CD4-positive, alpha-beta T cell treated with Interleukin-15 for 4 hours (primary cell): ENCODE results near the gene ATP2B2.

Experiments used
- DNase-seq: peaks from one replicate; pipeline ENCODE4 v3.0.0-alpha.2; 2020; ENCODE audit warnings: low spot score

The ATP2B2 gene

GRCh38 chr3:10529809-10530208 is 24.4 kb upstream of the ATP2B2 start:
- DNase-seq: no peak

- no peak for DNase-seq
These were observed 22.7 kb upstream of the ATP2B2 start for GRCh38 chr3:10528046-10528445.

GRCh38 chr3:10527295-10528001 is 22.1 kb upstream of the ATP2B2 start:
- no peak for DNase-seq

DNA sequence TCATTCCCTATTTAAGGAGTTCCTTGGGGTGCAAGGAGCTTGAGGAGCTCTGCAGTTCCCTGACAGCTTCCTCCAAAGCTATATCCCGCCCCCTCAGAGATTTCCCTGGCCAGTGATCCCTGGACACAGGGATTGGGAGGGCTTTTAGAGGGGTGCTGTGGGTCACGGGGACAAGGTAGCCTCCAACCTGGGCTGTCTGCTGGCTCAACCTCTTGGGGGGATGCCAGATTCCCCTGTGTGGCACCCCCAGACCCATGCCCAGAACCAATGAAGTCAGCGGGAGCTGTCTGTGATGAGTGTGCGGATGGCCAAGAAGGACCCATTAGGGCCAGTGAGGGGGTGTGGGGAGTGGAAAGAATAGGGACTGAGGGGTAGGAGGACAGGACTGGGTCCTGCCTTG is 21.0 kb upstream of the ATP2B2 start:
- no peak for DNase-seq

DNA sequence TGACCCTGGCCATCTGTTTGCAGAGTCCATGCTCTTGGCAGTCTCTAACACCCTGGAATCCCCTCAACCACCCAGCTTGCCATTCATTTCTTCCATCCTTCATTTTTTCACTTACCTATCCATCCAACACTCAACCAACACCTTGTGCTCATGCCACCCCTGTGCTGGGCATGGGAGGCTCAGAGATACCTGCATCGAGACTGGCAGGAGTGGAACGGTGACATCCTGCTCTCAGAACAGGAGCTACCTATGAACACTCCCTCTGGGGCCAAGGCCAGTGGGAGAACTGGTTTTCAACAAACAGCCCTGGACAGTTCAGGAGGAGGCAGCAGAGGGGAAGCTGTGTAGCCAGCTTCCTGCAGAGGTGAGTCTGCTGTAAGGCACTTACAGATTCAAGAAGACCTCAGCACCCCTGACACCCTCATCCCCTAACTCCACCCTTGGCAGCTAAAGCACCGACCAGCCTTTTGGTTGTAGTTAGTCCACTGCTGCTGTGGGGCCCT is 19.5 kb upstream of the ATP2B2 start:
- no peak for DNase-seq

DNA sequence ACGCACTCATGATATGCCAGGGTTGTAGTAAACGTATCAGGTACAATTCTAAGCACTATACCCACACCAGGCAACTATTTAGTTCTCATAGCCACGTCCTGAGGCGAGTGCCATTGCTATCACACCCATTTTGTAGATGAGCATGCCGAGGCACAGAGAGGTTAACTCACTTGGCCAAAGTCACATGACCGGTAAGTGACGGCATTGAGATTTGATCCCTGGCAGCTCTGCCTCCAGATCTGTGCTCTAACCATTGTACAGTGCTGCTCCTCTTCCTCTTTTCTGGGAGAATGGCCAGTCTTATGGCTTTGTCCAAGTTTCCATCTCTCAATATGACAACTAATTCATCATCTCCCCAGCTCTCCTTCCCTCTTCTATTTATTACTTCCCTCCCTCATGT is 18.9 kb upstream of the ATP2B2 start:
- no peak for DNase-seq

DNA sequence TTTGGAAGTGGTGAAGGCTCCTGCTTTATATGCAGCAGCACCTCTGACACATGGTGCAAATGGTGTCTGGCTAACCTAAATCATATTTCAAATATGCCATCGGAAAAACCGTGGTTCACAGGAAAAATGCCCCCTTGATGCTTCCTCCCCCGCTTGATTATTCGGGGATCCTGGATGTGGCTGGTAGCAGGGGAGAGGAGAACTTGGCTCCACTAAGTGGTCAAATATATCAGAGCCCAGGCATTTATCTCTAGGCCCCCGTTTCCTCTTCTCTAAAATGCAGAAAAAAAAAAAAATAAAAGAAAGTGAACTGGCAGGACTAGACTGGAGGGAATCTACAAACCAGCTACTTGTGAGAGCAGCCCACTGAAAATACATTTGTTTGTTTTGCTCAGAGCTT is 18.2 kb upstream of the ATP2B2 start:
- DNase-seq: no peak

- DNase-seq: no peak
These were observed 17.4 kb upstream of the ATP2B2 start for GRCh38 chr3:10522646-10523303.

- no peak for DNase-seq
These were observed 16.5 kb upstream of the ATP2B2 start for GRCh38 chr3:10521772-10522441.

GRCh38 chr3:10520072-10520471 is 14.7 kb upstream of the ATP2B2 start:
- no peak for DNase-seq

GRCh38 chr3:10519236-10519635 is 13.8 kb upstream of the ATP2B2 start:
- no peak for DNase-seq

DNA sequence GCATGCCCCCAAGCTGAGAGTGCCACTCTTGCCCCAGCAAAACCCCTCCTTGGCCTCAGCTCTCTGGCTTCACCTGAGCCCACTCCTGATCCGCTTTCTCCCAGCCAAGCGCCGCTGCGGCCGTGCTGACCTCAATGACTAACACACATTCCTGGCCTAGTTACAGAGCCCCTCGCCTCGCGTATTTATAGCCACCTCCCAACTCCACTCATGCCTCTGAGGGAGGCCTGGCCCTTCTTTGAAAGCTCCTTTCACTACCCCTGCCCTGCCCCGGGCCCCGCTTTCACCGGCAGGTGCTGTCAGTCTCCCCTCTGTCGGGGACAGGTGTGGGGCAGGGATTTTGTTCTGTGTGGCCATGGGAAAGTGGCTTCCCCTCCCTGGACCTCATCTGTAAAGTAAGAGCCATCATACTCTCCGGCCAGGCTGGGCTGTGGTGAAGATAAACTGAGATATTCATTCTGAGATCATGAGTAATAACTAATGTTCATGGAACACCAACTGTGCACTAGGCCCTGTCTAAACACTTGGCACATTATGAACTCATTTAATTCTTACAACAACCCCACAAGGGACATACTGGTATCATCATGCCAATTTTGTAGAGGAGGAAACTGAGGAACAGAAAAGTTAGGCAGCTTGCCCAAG is 13.2 kb upstream of the ATP2B2 start:
- no peak for DNase-seq

DNA sequence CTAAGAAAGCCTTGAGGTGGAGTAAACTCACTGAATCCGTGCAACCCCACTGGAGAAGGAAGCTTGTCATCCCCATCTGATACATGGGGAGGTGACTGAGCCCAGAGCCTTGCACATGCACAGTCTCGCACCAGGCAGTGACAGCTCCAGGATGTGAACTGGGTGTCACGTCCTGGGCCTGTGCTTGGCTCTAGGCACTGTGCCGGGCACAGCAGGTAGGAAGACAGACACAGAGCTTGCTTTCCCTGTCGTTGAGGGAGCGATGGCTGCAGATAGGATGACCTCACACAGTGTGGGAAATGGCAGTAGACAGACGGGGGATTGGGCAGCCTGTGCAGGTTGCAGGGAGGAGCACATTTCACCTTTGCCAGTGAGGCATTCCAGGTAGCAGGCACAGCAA is 12.2 kb upstream of the ATP2B2 start:
- no peak for DNase-seq

DNA sequence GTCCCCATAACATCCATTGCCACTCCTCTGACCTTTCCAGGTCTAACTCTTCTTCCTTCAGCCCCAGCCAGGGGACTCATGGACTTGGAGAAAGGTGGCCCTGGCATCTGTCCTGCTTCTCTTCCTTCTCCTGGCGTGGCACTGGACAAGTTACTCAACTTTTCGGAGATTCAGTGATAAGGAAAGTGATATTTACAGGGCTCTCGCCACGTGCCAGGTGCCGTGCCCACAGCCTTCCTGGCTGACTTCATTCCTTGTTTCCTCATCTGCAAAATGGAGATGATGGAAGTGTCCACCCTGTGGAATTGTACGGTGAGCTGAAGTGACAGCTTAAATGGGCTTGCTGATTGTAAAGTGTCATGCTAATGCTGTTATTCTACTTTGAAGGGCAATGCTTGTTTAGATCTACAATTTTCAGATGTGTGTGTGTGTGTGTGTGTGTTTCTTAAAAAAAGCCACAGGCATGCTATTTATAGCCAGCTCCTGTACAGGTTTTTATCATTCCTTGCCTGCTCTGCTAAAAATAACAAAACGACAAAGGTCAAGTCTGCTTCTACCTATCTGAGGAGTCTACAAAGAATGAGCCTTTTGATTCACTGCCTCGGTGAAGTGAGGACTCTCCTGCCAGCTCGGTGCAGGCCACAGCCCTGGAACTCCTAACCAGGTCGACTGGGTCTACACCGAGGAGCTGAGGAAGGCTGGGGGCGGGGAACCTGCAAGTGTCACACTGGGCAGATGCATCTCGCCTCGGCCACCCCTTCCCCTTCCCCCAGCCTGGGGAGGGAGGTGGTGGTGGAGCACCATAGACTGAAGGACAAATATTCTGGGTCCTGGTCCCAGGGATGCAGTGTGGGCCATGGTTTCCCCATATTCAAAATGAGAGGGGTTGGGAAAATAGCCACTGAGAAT is 11.4 kb upstream of the ATP2B2 start:
- DNase-seq: no peak

DNA sequence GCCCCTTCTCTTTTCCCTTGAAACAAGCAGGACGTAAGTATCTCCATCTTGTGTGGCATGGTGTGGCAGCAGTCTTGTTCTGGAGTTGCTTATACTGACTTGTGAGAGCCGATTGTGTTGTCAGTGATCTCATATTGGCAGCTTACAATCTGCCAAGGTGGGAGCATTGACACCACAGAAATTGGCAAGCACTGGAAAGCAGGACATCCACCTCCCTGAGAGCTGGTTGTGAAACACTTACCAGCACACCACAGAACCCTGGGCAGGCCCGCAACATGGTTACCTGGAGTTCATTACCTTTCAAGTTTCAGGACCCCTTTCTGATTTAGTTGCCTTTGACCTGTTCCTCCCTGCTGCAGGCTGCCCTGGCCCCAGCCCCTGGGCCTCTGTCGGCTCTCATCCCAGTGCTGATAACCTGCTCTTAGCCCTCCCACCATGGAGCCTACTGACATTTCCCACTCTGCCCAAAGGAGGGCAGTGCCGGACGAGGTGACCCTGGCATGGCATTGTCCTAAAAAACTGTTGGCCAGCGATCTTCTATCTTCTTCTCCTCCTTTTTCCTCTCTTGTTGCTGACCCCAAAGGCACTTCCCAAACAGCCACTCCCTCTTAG is 10.6 kb upstream of the ATP2B2 start:
- DNase-seq: no peak

- DNase-seq: no peak
These were observed 10.0 kb upstream of the ATP2B2 start for GRCh38 chr3:10515396-10515795.

DNA sequence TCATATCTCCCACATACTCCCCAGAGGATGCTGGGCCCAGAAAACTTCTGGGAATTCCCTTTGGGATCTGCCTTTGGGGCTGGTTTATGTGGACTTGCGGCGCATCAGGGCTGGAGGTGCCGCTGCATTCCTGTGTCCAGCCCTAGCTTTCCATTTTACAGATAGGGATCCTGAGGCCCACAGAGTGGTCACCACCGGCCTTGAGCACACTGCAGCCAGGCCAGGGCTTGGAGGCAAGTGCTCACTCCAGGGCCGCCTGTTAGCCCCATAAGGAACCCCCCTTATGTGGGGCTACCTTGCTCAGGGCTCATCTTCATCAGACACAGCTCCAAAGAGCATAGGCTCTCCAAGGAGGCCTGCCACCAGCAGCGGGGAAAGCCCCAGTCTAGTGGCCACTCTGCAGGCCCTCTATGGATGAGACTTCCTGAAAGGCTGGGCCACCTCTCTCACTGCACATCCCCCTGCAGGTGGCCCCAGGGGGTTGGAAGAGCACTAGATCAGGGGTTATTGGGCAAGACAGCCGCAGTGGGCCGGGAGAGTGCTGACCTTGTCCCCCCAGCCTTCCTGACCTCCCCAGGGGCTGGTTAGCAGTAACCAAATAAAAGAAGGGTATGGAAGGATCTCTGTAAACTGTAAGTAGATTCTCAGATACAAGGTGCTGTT is 9.2 kb upstream of the ATP2B2 start:
- no peak for DNase-seq

- no peak for DNase-seq
These were observed 7.9 kb upstream of the ATP2B2 start for GRCh38 chr3:10513306-10513705.

- DNase-seq: no peak
These were observed 7.3 kb upstream of the ATP2B2 start for GRCh38 chr3:10512687-10513086.

DNA sequence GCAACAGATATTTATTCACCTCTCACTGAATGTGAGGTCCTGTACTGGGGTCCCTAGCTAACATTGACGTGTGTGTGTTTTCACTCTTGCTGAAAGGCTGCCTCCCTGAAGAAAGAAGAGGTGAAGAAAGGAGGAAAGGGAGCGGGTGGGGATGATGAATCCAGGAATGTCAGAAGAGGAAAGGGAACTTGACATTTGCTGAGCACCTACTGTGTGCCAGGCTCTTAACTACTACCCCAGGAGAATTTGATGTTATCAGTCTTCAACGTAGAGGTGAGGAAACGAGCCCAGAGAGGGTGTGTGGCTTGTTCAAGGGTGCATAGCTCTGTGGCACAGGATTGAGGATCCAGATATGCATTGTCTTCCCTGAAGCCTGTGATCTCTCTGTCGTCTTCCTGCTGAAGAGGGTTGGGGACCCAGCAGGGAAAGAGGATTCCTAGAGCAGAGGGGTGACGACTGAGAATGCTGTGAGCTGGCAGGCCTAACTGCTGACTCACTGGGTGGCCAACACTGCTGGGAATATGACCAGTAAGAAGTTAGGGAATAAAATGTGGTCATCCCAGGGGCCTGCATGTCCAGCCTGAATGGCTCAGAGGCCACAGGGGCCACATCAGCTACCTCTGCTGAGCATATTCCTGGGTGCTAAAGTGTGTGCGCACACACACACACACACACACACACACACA is 6.6 kb upstream of the ATP2B2 start:
- DNase-seq: no peak
